ENCODE results near the gene SH3BP5. TPM values are rescaled to one million over a fixed set of nuclear protein-coding genes. Genes with fewer than 3 reads are reported as not detected.

The SH3BP5 gene
- total RNA-seq, 2 experiments from 2014 or later: 15.1 to 31.3 TPM

DNA sequence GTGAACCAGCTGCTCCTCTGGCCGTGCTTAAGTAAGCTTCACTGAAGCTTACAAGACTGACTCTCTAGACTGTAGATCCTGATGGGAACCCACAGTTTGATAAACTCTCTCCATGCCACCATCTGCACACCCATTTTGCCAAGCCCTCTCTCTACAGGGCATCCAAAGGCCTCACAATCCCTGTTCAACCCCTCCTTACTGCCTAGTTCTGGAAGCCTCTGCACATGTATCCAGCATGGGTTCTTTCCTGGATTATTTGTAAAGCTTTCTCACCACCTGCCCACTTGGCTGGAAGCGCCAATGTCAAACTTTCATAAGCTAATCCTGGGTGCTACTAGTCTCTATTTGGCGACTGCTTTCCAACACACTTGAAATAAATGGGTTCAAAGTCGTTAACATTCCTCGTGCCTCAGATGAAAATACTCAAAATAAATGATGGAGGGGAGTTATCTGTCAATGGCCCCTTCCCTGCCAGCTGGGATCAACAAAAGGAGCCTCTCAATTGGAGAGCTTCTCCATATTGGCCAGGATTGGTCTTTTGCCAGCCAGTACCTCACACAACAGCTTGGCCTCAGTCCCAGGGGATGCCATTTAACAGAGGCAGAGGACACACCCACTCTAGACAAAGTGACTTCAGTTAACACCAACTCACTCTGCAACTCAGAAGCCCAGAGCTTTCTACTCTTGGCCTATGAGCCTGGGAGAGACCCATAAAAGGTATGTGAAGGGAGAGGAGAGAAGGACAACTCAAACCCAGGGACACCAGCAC, 48.1 kb downstream of the SH3BP5 start:
- no peak for DNase-seq (ENCODE audit: low spot score)
- no TSS peak for BruUV-seq (replicated peaks)
- H3K9me2 ChIP-seq (ENCODE audit: insufficient read depth, low read length): no peaks in the 10 kb centered on the region
- no peak overlapping the region for H2AFZ ChIP-seq (ENCODE audit: low read length)
- H3K4me2 ChIP-seq (ENCODE audit: low read length): no peak overlapping the region
- intact Hi-C loops (cut with micrococcal nuclease; ENCODE audit: unreplicated experiment): no loop called here
- peaks cover 14% of the 10 kb centered on the region for H3K36me3 ChIP-seq (ENCODE audit: insufficient read depth, low read length)
- H3K4me1 ChIP-seq (ENCODE audit: insufficient read depth, low read length, poor library complexity, severe bottlenecking): peaks cover 18% of the 10 kb centered on the region
- no peak overlapping the region for H3K4me3 ChIP-seq (ENCODE audit: low read depth, low read length, poor library complexity, severe bottlenecking)
- no peaks in the 10 kb centered on the region for H3K79me2 ChIP-seq (ENCODE audit: insufficient read depth, low read depth, low read length)
- no peaks in the 10 kb centered on the region for H4K20me1 ChIP-seq (ENCODE audit: insufficient read depth, low read length)
- no peaks in the 10 kb centered on the region for H3K9me3 ChIP-seq (ENCODE audit: low read length)
- no peak overlapping the region for H3K27ac ChIP-seq (ENCODE audit: low read depth, low read length, poor library complexity, severe bottlenecking)
- POLR2A ChIA-PET: interaction anchor here (0.8 to 1.5 kb wide), 5 partner anchors 11 to 97 kb away, joined by 3 to 5 read pairs (median 4); no protein-coding TSS in a partner anchor
- CTCF ChIA-PET (ENCODE audit: unreplicated experiment): no interaction called here
- TF ChIP-seq, protein P1, sequence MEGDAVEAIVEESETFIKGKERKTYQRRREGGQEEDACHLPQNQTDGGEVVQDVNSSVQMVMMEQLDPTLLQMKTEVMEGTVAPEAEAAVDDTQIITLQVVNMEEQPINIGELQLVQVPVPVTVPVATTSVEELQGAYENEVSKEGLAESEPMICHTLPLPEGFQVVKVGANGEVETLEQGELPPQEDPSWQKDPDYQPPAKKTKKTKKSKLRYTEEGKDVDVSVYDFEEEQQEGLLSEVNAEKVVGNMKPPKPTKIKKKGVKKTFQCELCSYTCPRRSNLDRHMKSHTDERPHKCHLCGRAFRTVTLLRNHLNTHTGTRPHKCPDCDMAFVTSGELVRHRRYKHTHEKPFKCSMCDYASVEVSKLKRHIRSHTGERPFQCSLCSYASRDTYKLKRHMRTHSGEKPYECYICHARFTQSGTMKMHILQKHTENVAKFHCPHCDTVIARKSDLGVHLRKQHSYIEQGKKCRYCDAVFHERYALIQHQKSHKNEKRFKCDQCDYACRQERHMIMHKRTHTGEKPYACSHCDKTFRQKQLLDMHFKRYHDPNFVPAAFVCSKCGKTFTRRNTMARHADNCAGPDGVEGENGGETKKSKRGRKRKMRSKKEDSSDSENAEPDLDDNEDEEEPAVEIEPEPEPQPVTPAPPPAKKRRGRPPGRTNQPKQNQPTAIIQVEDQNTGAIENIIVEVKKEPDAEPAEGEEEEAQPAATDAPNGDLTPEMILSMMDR (conservative IDR thresholded peaks at IDR 0.05; ENCODE audit: low read length): no peak
- TF ChIP-seq EZH2phosphoT487 (IDR thresholded peaks at IDR 0.05; ENCODE audit: borderline replicate concordance, low read depth, low read length): no peak

DNA sequence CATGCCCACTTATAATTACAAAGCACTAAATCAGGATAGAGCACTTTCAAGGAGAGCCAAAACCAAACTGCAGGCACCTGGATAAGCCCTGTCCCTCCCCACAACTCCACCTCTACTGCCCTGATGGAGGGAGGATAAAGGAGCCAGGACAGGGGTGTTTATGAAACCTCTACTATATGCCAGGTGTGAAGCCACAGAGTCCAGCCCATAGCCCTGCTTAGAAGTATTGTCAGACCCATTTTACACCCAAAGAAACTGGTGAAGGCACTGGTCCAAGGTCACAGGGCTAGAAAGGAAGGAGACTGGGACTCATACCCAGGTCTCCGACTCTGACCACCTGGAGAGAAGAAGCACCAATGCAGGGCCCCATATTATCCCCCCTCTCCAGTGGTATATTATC, 48.7 kb downstream of the SH3BP5 start:
- no peaks in the 10 kb centered on the region for H4K20me1 ChIP-seq (ENCODE audit: insufficient read depth, low read length)

More for the DNA sequence above, 48.7 kb downstream of the SH3BP5 start:
- Histone ChIP-seq H3K4me3 (ENCODE audit: low read depth, low read length, poor library complexity, severe bottlenecking) (no peak overlapping the region), H2AFZ (ENCODE audit: low read length) (no peak overlapping the region), H3K4me1 (ENCODE audit: insufficient read depth, low read length, poor library complexity, severe bottlenecking) (peaks cover 20% of the 10 kb centered on the region), H3K4me2 (ENCODE audit: low read length) (no peak overlapping the region), H3K27ac (ENCODE audit: low read depth, low read length, poor library complexity, severe bottlenecking) (no peak overlapping the region), H3K9me3 (ENCODE audit: low read length) (no peaks in the 10 kb centered on the region), H3K79me2 (ENCODE audit: insufficient read depth, low read depth, low read length) (no peaks in the 10 kb centered on the region), H3K9me2 (ENCODE audit: insufficient read depth, low read length) (no peaks in the 10 kb centered on the region), H3K36me3 (ENCODE audit: insufficient read depth, low read length) (peaks cover 8% of the 10 kb centered on the region; the same call in 1 of the 2 replicates)
- no TSS peak for BruUV-seq (replicated peaks)
- intact Hi-C loops (cut with micrococcal nuclease; ENCODE audit: unreplicated experiment): no loop called here
- DNase-seq (ENCODE audit: low spot score): no peak
- ChIA-PET CTCF (ENCODE audit: unreplicated experiment) (no interaction called here), POLR2A (interaction anchor here (0.8 to 1.0 kb wide), 2 partner anchors 12 to 97 kb away, joined by 4 read pairs; no protein-coding TSS in a partner anchor)
- TF ChIP-seq, protein P1 (conservative IDR thresholded peaks at IDR 0.05; ENCODE audit: low read length): no peak
- TF ChIP-seq EZH2phosphoT487 (IDR thresholded peaks at IDR 0.05; ENCODE audit: borderline replicate concordance, low read depth, low read length): no peak
